Liver (tissue), 3 donors: Measurements from ENCODE around the gene CRACDL.

Experiments used
- CTCF ChIP-seq: fragments of 150-350 bp; IDR thresholded peaks from 2 replicates; pipeline ENCODE4 v1.5.1; 2017; ENCODE audit warnings: improper control_type of control experiment, low read depth, low read length; ENCODE audit not compliant: missing input control
- FOXA1 ChIP-seq: IDR thresholded peaks from 2 replicates; pipeline ENCODE4 v1.6.1; 2016; ENCODE audit warnings: antibody characterized with exemption
- HNF4A ChIP-seq, 2 donors: conservative IDR thresholded peaks; 2 replicates each; pipeline ENCODE4 v1.6.1; 2016; ENCODE audit warnings: antibody characterized with exemption in 2 of 2, mild to moderate bottlenecking in 2 of 2
- MAX ChIP-seq: IDR thresholded peaks from 2 replicates; pipeline ENCODE4 v1.6.1; 2016; ENCODE audit warnings: antibody characterized with exemption
- RAD21 ChIP-seq, 2 donors: IDR thresholded peaks; 2 replicates each; pipeline ENCODE4 v1.6.1; 2016; ENCODE audit warnings: antibody characterized with exemption in 2 of 2, mild to moderate bottlenecking in 2 of 2
- REST ChIP-seq: IDR thresholded peaks from 2 replicates; pipeline ENCODE4 v1.6.1; 2016; ENCODE audit warnings: antibody characterized with exemption, mild to moderate bottlenecking
- RXRA ChIP-seq, 2 donors: IDR thresholded peaks; 2 replicates each; pipeline ENCODE4 v1.6.1; 2017 to 2018; ENCODE audit warnings: antibody characterized with exemption in 2 of 2, mild to moderate bottlenecking in 1 of 2
- TAF1 ChIP-seq: conservative IDR thresholded peaks from 2 replicates; pipeline ENCODE4 v1.6.1; 2016; ENCODE audit warnings: antibody characterized with exemption, mild to moderate bottlenecking
- donor health status: healthy.
- donor health status: healthy.

- no peak for TF ChIP-seq REST
- TF ChIP-seq HNF4A (conservative IDR thresholded peaks at IDR 0.05): no peak
- no peak for TF ChIP-seq CTCF
- no peak for TF ChIP-seq TAF1
- no peak for TF ChIP-seq FOXA1
- TF ChIP-seq MAX: no peak
- no peak for TF ChIP-seq RAD21 (IDR thresholded peaks at IDR 0.05)
- TF ChIP-seq RXRA (IDR thresholded peaks at IDR 0.05): no peak
These were observed 114.3 kb downstream of the CRACDL start for GRCh38 chr2:98821629-98822135.
